ENCODE results near the gene ROBO1.

- TF ChIP-seq CTCF (conservative IDR thresholded peaks at IDR 0.05; ENCODE audit: low read depth, low read length) (no peak), EZH2 (IDR thresholded peaks at IDR 0.05; ENCODE audit: low read length, unreplicated experiment) (no peak), EZH2phosphoT487 (IDR thresholded peaks at IDR 0.05; ENCODE audit: borderline replicate concordance, low read length) (no peak)
Measured at GRCh38 chr3:78937475-78937874, 830.3 kb downstream of the ROBO1 start.

All from PC-3 (cell line).